HepG2 (cell line): Measurements from ENCODE around the gene PRR23B. TPM values are rescaled to one million over a fixed set of nuclear protein-coding genes. Genes with fewer than 3 reads are reported as not detected.

Experiments used
- ATAC-seq: fragments of 200-7000 bp; cut with Tn5 transposase; 3 replicates; pipeline ENCODE4 v1.9.1; 2020; ENCODE audit warnings: mild to moderate bottlenecking, moderate library complexity
- BruUV-seq: library from RNA; stranded (reverse); fragments of 400-500 nt; replicated peaks from 2 replicates; lab custom pipeline; 2021; lab: Mats Ljungman, UMichigan
- CTCF ChIA-PET: fragments of 300-600 bp; formaldehyde crosslinking; extraction: SDS; loops from one replicate; lab custom pipeline; 2021; ENCODE audit warnings: low total read pairs, inconsistent platforms, low intra/inter-chr PET ratio; lab: Yijun Ruan, JAX
- POLR2A ChIA-PET: fragments of 350-600 bp; sonication (Branson Sonifier 250); formaldehyde crosslinking; loops from one replicate; lab custom pipeline; 2020; ENCODE audit warnings: antibody characterized with exemption, inconsistent platforms; lab: Yijun Ruan, JAX
- DNase-seq: peaks from one replicate; pipeline ENCODE4 v3.0.0-alpha.2; 2015; ENCODE audit warnings: low spot score
- FAIRE-seq: peaks from 3 replicates; lab custom pipeline; 2011; peaks lifted over from hg19 to GRCh38; lab: Jason Lieb, UNC
- H2AFZ ChIP-seq: one replicate; pipeline ENCODE4 v1.6.1; 2011; ENCODE audit warnings: low read length, inconsistent platforms
- H3K27ac ChIP-seq: fragments of 300-600 bp; 3 replicates; pipeline ENCODE4 v1.8.0; 2011; ENCODE audit warnings: mixed run types, mild to moderate bottlenecking, mixed read lengths, low read length, inconsistent platforms; ENCODE audit not compliant: insufficient read depth; ENCODE audit errors: extremely low read length
- H3K27me3 ChIP-seq, 2 experiments: fragments of 200-600 bp in 1 of 2; 2 replicates in 1 of 2; 3 replicates in 1 of 2; pipeline versions ENCODE4 v1.6.0 to v1.8.0; 2011; ENCODE audit warnings: low read length in 2 of 2, mild to moderate bottlenecking in 2 of 2, moderate library complexity in 2 of 2, inconsistent platforms in 1 of 2; ENCODE audit not compliant: insufficient read depth in 2 of 2, control insufficient read depth in 1 of 2
- H3K36me3 ChIP-seq, 2 experiments: fragments of 200-600 bp in 1 of 2; replicated peaks in 1 of 2; 2 replicates in 1 of 2; 3 replicates in 1 of 2; pipeline versions ENCODE4 v1.5.1 to v1.8.0; 2011; ENCODE audit warnings: low read length in 2 of 2, inconsistent platforms in 1 of 2; ENCODE audit not compliant: insufficient read depth in 2 of 2, control insufficient read depth in 1 of 2
- H3K4me1 ChIP-seq: 2 replicates; pipeline ENCODE4 v1.5.1; 2012; ENCODE audit warnings: low read length, inconsistent platforms; ENCODE audit not compliant: insufficient read depth
- H3K4me2 ChIP-seq: 2 replicates; pipeline ENCODE4 v1.6.0; 2011; ENCODE audit warnings: low read depth, low read length, inconsistent platforms
- H3K4me3 ChIP-seq, 3 experiments: fragments of 200-600 bp in 1 of 3; sonication (generic), shearing (Covaris generic) in 1 of 3; replicated peaks in 1 of 3; 2 replicates each; pipeline ENCODE4 v1.5.1; 2011 to 2016; ENCODE audit warnings: low read length in 3 of 3, inconsistent platforms in 2 of 3, low read depth in 2 of 3, mild to moderate bottlenecking in 2 of 3, control low read depth in 1 of 3, mixed read lengths in 1 of 3; ENCODE audit not compliant: insufficient read depth in 1 of 3
- H3K79me2 ChIP-seq: one replicate; pipeline ENCODE4 v1.6.1; 2011; ENCODE audit warnings: low read length, inconsistent platforms; ENCODE audit not compliant: insufficient read depth
- H3K9ac ChIP-seq: 2 replicates; pipeline ENCODE4 v1.6.0; 2011; ENCODE audit warnings: mild to moderate bottlenecking, low read depth, low read length, inconsistent platforms; ENCODE audit not compliant: insufficient read depth
- H3K9me3 ChIP-seq: 2 replicates; pipeline ENCODE4 v1.5.1; 2012; ENCODE audit warnings: mild to moderate bottlenecking, low read length
- H4K20me1 ChIP-seq: 2 replicates; pipeline ENCODE4 v1.6.0; 2011; ENCODE audit warnings: inconsistent platforms, mild to moderate bottlenecking, low read length, moderate library complexity; ENCODE audit not compliant: insufficient read depth
- MBD4 ChIP-seq: IDR thresholded peaks from 2 replicates; pipeline ENCODE4 v1.6.1; 2012; ENCODE audit warnings: low read length, inconsistent platforms, borderline replicate concordance
- NFIB ChIP-seq: sonication (generic); formaldehyde crosslinking; IDR thresholded peaks from 2 replicates; pipeline ENCODE4 v1.9.0; 2021; ENCODE audit warnings: missing genetic modification reagents, mild to moderate bottlenecking, borderline replicate concordance
- NONO ChIP-seq, 2 experiments: fragments of 450-650 bp in 1 of 2; sonication (generic) in 1 of 2; formaldehyde crosslinking in 1 of 2; IDR thresholded peaks in 1 of 2; conservative IDR thresholded peaks in 1 of 2; 2 replicates each; pipeline versions ENCODE4 v1.6.1 to v1.8.0; 2017 to 2022; ENCODE audit warnings: mild to moderate bottlenecking in 1 of 2, missing genetic modification reagents in 1 of 2, moderate library complexity in 1 of 2
- POLR2A ChIP-seq, 2 experiments: IDR thresholded peaks; 2 replicates each; pipeline ENCODE4 v1.6.1; 2011; ENCODE audit warnings: low read depth in 2 of 2, low read length in 2 of 2, mild to moderate bottlenecking in 1 of 2, moderate library complexity in 1 of 2; ENCODE audit not compliant: insufficient read depth in 1 of 2
- ZFP36L2 ChIP-seq: sonication (generic); formaldehyde crosslinking; IDR thresholded peaks from 2 replicates; pipeline ENCODE4 v1.4.0; 2020; ENCODE audit warnings: missing genetic modification reagents
- ZNF331 ChIP-seq: sonication (generic); formaldehyde crosslinking; IDR thresholded peaks from 2 replicates; pipeline ENCODE4 v1.4.0; 2020; ENCODE audit warnings: missing genetic modification reagents
- ZNF446 ChIP-seq: sonication (generic); formaldehyde crosslinking; IDR thresholded peaks from 2 replicates; pipeline ENCODE4 v1.5.0; 2020; ENCODE audit warnings: mild to moderate bottlenecking, missing genetic modification reagents
- ZNF629 ChIP-seq: sonication (generic); formaldehyde crosslinking; conservative IDR thresholded peaks from 2 replicates; pipeline ENCODE4 v1.5.0; 2020; ENCODE audit warnings: missing genetic modification reagents
- WGBS: methylation state at CpG from one replicate; pipeline ENCODE4 v1.1.6; 2017; ENCODE audit warnings: low lambda C conversion rate; 5-methylcytosine and 5-hydroxymethylcytosine counted together
- in situ Hi-C: cut with HindIII; loops from 2 replicates; pipeline ENCODE4 v1.10.0; 2017; ENCODE audit warnings: low pct_unique_long_range_greater_than_20kb; ENCODE audit not compliant: extremely low pct_ligation_motif_present
- intact Hi-C: fragments of 100-400 bp; cut with micrococcal nuclease; formaldehyde crosslinking; loops from one replicate; pipeline ENCODE4 v1.10.0; 2022; ENCODE audit not compliant: unreplicated experiment
- polyA plus RNA-seq, 8 experiments: library from polyadenylated mRNA; depleted of rRNA in 3 of 8; stranded (reverse) in 7 of 8; unstranded in 1 of 8; fragments of >200 nt; fragmentation: Illumina TruSeq in 4 of 8; extraction: Trizol in 4 of 8; gene quantifications; 2 replicates each; pipeline versions ENCODE4 v1.2.1 to v1.2.3, GENCODE V29; 2011 to 2016; ENCODE audit warnings: low read depth in 4 of 8, missing spikeins in 1 of 8, mixed read lengths in 1 of 8; ENCODE audit not compliant: insufficient read depth in 1 of 8
- total RNA-seq, 5 experiments: library from RNA; depleted of rRNA; stranded (reverse); fragments of >200 nt; fragmentation: Illumina TruSeq; extraction: Trizol; gene quantifications; 2 replicates each; pipeline ENCODE4 v1.2.3, GENCODE V29; 2016; ENCODE audit warnings: low read depth in 1 of 5
- TF ChIP-seq, protein P1 (sequence below): sonication (generic); formaldehyde crosslinking; IDR thresholded peaks from 2 replicates; pipeline ENCODE4 v1.8.0; 2022; ENCODE audit warnings: missing genetic modification reagents, low read depth, mild to moderate bottlenecking, borderline replicate concordance

Gene PRR23B
- total and polyA plus RNA-seq, 2 of the 13 experiments (the other 11 are each of a cell fraction or from before 2014, with no cell fraction given), result not detected

DNA sequence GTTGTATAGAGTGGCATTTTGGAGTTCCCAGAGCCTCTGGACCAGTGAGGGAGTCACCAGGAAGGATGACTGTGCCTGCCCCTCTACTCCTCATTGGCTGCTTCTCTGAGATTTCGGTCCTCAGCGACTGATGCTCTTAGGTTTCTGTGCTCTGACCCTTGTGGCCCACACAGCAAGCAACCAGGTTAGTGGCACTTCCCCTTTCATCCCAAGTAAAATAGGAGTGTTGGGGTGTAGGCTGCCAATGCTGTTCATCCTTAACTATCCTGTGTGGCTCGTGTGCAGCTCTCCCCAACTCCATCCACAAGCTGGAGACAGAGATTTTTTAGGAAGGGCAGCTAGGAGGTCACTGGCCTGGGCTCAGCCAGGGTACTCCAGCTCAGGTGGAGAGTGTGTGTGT is 35.9 kb downstream of the PRR23B start:
- Histone ChIP-seq H3K27ac (no peak overlapping the region), H3K4me1 (peaks cover 5% of the 10 kb centered on the region; the same call in 1 of the 2 replicates), H4K20me1 (no peaks in the 10 kb centered on the region), H3K79me2 (no peaks in the 10 kb centered on the region), H3K36me3 (no peaks in the 10 kb centered on the region), H3K4me2 (no peak overlapping the region), H3K9ac (no peak overlapping the region), H3K9me3 (no peaks in the 10 kb centered on the region), H3K4me3 (no peak overlapping the region), H2AFZ (no peak overlapping the region), H3K27me3 (peaks cover 0 to 9% of the 10 kb centered on the region in 2 experiments; a peak in 2 of 5 replicates)
- BruUV-seq, result no TSS peak
- ChIA-PET CTCF (no interaction called here), POLR2A (no interaction called here)
- TF ChIP-seq POLR2A (IDR thresholded peaks at IDR 0.05; ENCODE audit: insufficient read depth in 1 of 2, low read depth in 2 of 2, low read length in 2 of 2) (no peak), ZNF331 (CRISPR knock-in tag) (no peak), NFIB (no peak), MBD4 (no peak), ZNF446 (CRISPR knock-in tag) (no peak), ZFP36L2 (CRISPR knock-in tag) (no peak)
- TF ChIP-seq, protein P1, sequence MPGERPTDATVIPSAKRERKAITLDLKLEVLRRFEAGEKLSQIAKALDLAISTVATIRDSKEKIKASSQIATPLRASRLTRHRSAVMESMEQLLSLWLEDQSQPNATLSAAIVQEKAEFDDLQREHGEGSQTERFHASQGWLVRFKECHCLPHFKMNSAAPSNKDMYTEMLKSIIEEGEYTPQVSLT (CRISPR knock-in tag), result no peak
- ATAC-seq (no peak), FAIRE-seq (no peak), DNase-seq (no peak)
- 0% methylated on average over 1 of the region's 3 CpGs for WGBS
- in situ Hi-C loops, result no loop called here
- intact Hi-C loops, result no loop called here

DNA sequence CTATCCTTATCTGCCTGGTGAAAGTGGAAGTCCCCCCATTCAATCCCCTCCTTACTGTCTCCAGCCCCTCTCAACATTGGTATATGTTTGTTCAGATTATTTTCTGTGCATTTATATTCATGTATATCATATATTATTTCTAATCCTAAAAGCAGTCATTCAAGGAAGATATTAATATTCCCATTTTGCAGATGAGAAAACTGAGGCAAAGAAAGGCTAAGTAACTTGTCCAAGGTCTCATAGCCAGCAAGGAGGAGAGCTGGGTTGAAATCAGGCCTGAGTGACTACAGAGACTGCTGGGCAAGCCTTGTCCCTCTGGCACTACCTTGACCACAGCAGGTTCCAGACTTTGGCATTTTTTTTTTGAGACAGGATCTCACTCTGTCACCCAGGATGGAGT is 44.7 kb downstream of the PRR23B start:
- TF ChIP-seq NONO (IDR thresholded peaks at IDR 0.05) (no peak), NONO (CRISPR knock-in tag; conservative IDR thresholded peaks at IDR 0.05) (no peak), ZNF629 (CRISPR knock-in tag) (peak; percentile 48; the same call in 1 of the 2 replicates)
- TF ChIP-seq, all 625 proteins: peak for 1
- Histone ChIP-seq H3K36me3 (no peaks in the 10 kb centered on the region), H3K4me2 (no peak overlapping the region), H3K9ac (no peak overlapping the region), H3K27ac (no peak overlapping the region), H3K4me3 (no peak overlapping the region), H3K79me2 (no peaks in the 10 kb centered on the region), H3K9me3 (no peaks in the 10 kb centered on the region), H3K4me1 (peaks cover 9% of the 10 kb centered on the region; the same call in 1 of the 2 replicates), H2AFZ (no peak overlapping the region), H3K27me3 (peaks cover 0 to 11% of the 10 kb centered on the region in 2 experiments; a peak in 2 of 5 replicates), H4K20me1 (no peaks in the 10 kb centered on the region)
- ChIA-PET POLR2A (no interaction called here), CTCF (no interaction called here)
- no peak for FAIRE-seq
- intact Hi-C loops (no loop called here), in situ Hi-C loops (loop anchor here (5.0 kb wide), 1 partner anchor 39 kb away; no protein-coding TSS in a partner anchor)
- DNase-seq, result no peak
- BruUV-seq, result no TSS peak
- no peak for ATAC-seq
